HG03280 (cell line): ENCODE measurements around the gene ZACN.
"Not testable (repeated sequence)": the region's sequence is repeated elsewhere in the genome, so short reads cannot be mapped to it uniquely, and the experiment has no call there.

Experiments used
- ATAC-seq: cut with Tn5 transposase; IDR thresholded peaks from one replicate; pipeline ENCODE4 v1.9.1; 2021; ENCODE audit warnings: mild to moderate bottlenecking, moderate library complexity; ENCODE audit not compliant: unreplicated experiment

Gene ZACN

GRCh38 chr17:76078860-76079534 is at the start of gene ZACN:
Gene ZACN, plus strand, starts transcription at chr17:76079182. Its CDS starts 83 bp downstream, at chr17:76079265.
- no peak for ATAC-seq

DNA sequence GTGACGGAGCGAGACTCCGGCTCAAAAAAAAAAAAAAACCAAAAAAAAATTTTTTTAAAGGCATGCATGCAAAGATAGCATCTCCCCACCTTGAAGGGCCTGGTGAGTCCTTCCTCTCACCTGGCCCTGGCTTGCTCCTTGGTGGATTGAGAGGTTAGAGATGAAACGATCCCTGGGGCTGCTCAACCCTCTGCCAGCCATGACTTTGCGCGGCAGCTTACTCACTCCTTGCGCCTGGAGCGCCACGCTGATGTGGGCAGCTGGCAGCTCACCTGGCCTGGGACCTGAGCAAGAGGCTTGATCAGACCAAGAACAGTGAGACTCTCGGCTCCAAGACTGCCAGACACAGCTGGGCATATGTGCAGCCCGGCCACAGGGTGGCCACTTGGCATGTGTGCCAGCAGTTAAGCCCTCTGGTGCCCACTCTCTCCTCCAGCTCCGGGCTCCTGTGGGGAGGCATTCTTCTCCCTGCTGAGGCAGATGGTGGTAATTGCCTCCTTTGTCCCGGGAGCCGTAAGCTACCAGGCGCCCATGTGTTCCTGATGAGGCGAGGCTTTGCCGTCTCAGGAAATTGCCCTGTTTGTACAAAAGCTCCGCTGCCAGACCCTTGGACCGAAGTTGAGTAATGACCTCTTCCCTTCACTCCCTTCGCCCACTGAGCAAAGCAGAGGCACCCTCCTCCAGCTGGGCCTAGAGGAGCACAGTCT is 46.8 kb upstream of the ZACN start:
- no peak for ATAC-seq

DNA sequence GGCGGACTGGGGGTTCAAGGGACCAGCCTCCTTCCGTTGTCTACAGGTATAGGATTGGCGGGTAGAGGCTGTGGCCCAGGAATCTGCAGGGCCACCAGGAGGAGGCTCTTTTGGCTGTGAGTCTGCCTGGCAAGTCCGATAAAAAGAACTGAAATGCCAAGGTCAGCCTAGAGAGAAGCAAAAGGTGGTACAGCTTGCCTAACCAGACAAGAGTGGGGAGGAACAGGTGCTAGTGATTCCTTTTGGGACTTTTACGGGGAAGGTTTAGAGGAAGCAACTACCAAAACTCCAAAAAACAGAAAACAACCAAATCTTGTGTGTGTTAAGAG is 46.2 kb upstream of the ZACN start:
- ATAC-seq, result no peak

GRCh38 chr17:76033139-76033538 is 45.8 kb upstream of the ZACN start:
- no peak for ATAC-seq

DNA sequence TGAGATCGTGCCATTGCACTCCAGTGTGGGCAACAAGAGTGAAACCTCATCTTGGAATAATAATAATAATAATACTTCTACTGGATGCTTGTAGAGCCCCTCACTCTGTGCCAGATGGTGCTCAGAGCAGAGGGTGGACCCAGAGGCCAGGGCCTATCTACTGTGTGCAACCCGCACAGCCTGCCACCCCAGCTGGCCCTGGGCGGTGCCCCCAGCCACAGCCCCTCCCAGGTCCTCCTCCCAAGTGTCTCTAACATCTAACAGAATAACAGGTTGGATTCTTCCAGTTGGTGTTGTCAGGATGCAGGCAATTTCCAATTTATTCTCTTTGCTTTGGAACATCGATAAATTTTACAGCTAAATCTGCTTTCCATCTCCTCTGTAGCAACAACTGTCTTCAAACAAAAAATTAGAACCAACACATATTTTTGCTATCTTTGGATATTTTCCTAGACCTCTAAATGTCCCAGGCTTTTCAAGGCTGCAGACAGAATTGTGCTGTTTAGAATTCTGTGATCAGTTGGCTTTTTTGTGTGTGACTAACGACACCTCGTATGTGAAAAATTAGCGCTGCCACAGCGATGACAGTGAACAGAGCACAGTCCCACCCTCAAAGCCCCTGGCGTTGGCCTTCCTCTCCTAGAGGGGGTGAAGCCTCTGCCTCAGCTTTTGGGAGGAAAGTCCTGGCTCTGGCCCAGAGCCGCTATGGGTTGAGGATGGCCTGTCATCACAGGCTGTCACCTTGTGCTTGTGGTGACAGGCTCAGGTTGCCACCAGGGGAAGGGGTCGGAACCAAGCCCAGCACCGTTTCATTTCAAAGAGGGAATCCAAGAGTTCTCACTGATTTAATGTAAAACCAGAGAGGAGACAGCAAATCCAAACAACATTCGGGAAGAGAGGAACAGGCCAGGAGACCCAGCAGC is 44.3 kb upstream of the ZACN start:
- no peak for ATAC-seq

DNA sequence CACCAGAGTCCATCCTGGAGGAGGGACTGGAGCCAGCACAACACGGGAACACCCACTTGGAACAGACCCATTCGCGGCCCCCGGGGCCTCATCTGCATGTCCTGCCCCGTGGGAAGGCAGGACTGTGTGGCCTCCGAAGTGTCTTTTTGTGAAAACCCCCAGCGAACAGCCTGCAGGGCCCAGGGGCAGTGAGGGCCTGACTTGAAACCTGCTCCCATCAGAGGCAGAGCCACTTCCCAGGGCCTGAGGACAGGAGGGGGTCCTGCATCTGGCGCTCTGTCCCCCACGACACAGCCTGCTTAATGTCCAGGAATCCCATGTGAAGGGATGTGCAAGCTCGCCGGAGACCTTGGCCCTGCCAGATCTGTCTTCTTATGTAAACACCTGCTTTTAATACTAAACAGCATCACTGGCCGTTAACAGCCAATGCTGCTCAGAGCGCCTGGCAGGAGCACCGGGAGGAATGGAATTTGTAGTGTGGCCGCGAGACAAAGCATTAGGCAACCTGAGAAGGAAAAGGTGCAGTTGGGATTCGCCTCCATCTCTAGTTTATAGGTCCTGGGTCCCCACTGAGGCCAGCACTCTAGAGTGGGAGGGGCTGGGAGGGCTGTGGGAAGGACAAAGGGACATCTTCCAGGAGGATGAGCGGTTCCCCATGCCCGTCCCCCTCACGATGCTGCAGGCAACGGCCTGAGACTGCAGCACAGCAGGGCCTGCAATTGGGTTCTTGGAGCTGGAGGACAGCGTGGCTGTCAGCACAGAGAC is 42.3 kb upstream of the ZACN start:
- no peak for ATAC-seq

DNA sequence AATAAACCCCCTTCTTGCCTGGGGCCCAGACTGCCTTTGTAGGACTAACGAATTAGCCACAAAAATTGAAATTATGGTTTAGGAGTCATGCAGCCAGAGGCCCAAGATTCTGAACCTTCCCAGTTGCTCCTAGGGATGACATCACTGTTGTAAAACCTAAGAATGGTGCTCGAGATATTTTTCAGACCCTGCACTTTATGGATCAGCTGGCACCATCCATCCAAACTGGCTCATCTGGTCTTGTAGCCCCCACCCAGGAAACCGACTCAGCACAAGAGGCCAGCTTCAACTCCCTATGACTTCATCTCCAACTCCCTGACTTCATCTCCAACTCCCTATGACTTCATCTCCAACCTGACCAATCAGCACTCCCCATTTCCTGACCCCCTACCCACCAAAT is 40.9 kb upstream of the ZACN start:
- no peak for ATAC-seq

- ATAC-seq, result no peak
Observed at GRCh38 chr17:76039121-76039520, 39.9 kb upstream of the ZACN start.

- no peak for ATAC-seq
Observed at GRCh38 chr17:76040376-76040775, 38.6 kb upstream of the ZACN start.

GRCh38 chr17:76042868-76043267 is 36.1 kb upstream of the ZACN start:
- not testable (repeated sequence) for ATAC-seq

- not testable (repeated sequence) for ATAC-seq
Observed at GRCh38 chr17:76044475-76045007, 34.4 kb upstream of the ZACN start.

DNA sequence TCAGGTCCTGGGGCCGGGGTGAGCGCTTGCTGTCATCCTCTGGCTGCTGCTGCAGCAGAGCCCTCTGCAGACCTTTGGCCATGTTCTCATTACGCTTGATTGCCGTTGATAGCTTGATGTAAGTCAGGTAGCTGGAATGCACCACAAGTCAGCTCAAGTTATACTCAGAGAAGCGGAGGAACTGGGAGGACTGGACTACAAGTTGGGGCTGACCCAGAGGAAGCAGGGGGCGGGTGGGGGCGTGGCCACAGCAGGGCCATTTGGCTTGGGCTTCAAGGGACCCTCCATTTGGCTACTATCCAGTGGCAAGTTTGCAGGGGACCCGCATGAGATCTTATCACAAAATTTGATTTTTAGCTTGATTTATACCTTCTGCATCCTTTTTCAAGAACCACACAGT is 32.9 kb upstream of the ZACN start:
- ATAC-seq, result no peak

GRCh38 chr17:76048025-76048605 is 30.9 kb upstream of the ZACN start:
- ATAC-seq, result no peak

- no peak for ATAC-seq
Observed at GRCh38 chr17:76048711-76049110, 30.3 kb upstream of the ZACN start.

GRCh38 chr17:76049239-76049638 is 29.7 kb upstream of the ZACN start:
- no peak for ATAC-seq

DNA sequence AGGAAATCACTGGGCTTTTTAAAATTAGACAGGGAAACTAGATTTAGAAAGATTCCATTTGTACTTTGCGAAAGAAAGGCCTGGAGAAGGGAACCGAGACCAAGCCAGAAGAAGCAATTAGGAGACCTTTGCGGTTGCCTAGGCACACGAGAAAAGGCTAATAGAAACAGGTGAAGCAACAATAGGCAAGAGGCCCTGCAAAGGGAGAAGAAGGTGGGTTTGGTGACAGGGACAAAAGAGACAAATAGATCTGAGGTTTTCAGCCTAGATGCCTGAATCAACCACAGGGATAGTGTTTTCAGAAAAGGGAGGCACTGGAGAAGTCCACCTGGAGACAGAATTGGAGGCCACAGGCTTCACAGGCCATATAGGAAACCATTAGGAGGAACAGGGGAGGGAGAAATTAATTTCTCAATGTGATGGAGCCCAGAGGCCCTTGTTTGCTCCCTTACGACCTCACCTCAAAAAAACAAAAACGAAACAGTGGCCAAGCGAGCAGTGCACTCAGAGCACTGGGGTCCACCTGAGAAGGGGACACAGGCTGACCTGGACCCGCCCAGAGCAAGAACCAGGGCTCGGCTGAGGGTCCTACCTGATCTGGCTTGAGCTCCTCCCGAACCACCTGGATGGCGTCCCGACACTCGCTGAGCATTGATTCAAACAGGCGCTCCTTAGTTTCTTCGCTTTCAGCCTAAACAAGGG is 29.0 kb upstream of the ZACN start:
- ATAC-seq, result no peak

GRCh38 chr17:76050538-76051467 is 28.2 kb upstream of the ZACN start:
- no peak for ATAC-seq

GRCh38 chr17:76051561-76051960 is 27.4 kb upstream of the ZACN start:
- no peak for ATAC-seq
